Bronchial epithelial cell (primary cell): ENCODE measurements around the gene NAT9. TPM values are rescaled to one million over a fixed set of nuclear protein-coding genes. Genes with fewer than 3 reads are reported as not detected.

Experiments used
- DNase-seq: peaks from one replicate; pipeline ENCODE4 v3.0.0-alpha.2; 2010; ENCODE audit warnings: low read depth
- FAIRE-seq: peaks from 2 replicates; lab custom pipeline; 2011; peaks lifted over from hg19 to GRCh38; lab: Jason Lieb, UNC
- H3K27me3 ChIP-seq: 2 replicates; pipeline ENCODE4 v1.5.1; 2011; ENCODE audit warnings: low read length; ENCODE audit not compliant: control insufficient read depth, insufficient read depth
- H3K36me3 ChIP-seq: 2 replicates; pipeline ENCODE4 v1.5.1; 2011; ENCODE audit warnings: low read length; ENCODE audit not compliant: control insufficient read depth, insufficient read depth
- H3K4me3 ChIP-seq: 2 replicates; pipeline ENCODE4 v1.5.1; 2011; ENCODE audit warnings: mild to moderate bottlenecking, low read depth, low read length, control low read depth
- total RNA-seq: library from RNA; depleted of rRNA; stranded (reverse); fragments of >200 nt; gene quantifications from 2 replicates; pipeline ENCODE4 v1.2.1, GENCODE V29; 2014
- TF ChIP-seq, protein P1 (sequence below): IDR thresholded peaks from 2 replicates; pipeline ENCODE4 v1.5.1; 2011; ENCODE audit warnings: mild to moderate bottlenecking, moderate library complexity, low read length, control low read depth, inconsistent platforms; ENCODE audit not compliant: insufficient read depth, severe bottlenecking

The NAT9 gene
- total RNA-seq, 1 donor from 2014 or later = 64.5 TPM

DNA sequence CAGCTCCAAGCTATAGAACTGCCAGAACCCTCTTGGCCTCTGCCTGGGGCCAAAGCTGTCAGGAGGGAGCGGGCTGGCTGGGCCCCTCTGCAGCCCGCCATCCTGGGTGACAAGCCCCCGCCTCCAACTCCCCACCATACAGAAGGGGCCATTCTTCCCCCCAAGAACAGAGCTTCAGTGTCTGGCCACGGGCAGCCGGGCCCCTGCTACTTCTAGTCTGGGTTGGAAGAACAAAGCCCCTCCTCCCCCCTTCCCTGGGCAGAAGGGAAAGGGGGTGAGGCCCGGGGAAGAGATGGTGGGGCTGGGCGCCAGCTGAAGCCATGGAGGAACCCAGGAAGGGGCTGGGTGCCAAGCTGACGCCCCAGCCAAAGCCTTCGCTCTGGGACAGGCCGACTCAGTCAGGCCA, 9.0 kb downstream of the NAT9 start:
- FAIRE-seq (no peak), DNase-seq (no peak)
- TF ChIP-seq, protein P1, sequence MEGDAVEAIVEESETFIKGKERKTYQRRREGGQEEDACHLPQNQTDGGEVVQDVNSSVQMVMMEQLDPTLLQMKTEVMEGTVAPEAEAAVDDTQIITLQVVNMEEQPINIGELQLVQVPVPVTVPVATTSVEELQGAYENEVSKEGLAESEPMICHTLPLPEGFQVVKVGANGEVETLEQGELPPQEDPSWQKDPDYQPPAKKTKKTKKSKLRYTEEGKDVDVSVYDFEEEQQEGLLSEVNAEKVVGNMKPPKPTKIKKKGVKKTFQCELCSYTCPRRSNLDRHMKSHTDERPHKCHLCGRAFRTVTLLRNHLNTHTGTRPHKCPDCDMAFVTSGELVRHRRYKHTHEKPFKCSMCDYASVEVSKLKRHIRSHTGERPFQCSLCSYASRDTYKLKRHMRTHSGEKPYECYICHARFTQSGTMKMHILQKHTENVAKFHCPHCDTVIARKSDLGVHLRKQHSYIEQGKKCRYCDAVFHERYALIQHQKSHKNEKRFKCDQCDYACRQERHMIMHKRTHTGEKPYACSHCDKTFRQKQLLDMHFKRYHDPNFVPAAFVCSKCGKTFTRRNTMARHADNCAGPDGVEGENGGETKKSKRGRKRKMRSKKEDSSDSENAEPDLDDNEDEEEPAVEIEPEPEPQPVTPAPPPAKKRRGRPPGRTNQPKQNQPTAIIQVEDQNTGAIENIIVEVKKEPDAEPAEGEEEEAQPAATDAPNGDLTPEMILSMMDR = no peak
- Histone ChIP-seq H3K36me3 (peaks cover 23% of the 10 kb centered on the region), H3K4me3 (no peak overlapping the region), H3K27me3 (no peaks in the 10 kb centered on the region)

DNA sequence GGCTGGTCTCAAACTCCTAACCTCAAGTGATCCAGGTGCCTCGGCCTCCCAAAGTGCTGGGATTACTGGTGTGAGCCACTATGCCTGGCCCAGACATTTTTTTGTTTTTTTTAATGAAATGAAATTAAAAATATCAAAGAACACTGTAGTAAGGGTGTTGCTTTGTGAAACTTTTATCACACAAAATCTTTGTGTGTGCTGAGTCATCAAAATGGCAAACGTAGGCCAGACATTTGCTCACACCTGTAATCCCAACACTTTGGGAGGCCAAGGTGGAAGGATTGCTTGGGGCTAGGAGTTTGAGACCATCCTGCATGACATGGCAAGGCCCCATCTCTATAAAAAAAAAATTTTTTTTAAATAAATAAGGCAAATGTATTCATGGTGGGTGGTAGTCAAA, 9.7 kb downstream of the NAT9 start:
- no peak for DNase-seq
- Histone ChIP-seq H3K27me3 (no peaks in the 10 kb centered on the region), H3K36me3 (peaks cover 22% of the 10 kb centered on the region), H3K4me3 (no peak overlapping the region)
- TF ChIP-seq, protein P1 = no peak
- FAIRE-seq = no peak

DNA sequence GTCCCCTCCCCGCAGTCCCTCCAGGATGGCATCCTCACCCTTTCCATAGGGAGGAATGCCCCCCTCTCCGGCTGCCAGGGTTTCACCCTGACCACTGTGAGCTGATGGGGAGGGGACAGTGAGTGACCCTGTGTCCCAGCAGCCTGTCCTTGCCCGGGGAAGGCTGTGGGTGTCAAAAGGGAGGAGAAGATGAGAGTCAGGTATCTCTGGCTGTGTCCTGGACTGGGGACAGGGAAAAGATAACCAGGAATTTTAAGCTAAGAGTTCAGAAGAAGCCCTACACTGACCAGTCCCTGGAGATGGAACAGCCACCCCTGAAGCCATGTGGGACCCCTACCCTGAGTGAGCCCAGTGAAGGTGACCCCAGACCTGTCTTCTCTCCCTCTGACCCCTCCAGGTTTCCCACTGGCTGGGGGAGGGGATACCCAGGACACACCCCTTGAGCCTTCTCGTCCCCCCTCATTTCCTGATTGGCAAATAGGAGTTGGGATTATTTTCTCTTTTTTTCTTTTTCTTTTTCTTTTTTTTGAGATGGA, 11.3 kb downstream of the NAT9 start:
- H3K4me3 ChIP-seq = no peak overlapping the region
- DNase-seq (no peak), FAIRE-seq (no peak)
- H3K27me3 ChIP-seq = no peaks in the 10 kb centered on the region
- TF ChIP-seq, protein P1 = no peak
- peaks cover 18% of the 10 kb centered on the region for H3K36me3 ChIP-seq

DNA sequence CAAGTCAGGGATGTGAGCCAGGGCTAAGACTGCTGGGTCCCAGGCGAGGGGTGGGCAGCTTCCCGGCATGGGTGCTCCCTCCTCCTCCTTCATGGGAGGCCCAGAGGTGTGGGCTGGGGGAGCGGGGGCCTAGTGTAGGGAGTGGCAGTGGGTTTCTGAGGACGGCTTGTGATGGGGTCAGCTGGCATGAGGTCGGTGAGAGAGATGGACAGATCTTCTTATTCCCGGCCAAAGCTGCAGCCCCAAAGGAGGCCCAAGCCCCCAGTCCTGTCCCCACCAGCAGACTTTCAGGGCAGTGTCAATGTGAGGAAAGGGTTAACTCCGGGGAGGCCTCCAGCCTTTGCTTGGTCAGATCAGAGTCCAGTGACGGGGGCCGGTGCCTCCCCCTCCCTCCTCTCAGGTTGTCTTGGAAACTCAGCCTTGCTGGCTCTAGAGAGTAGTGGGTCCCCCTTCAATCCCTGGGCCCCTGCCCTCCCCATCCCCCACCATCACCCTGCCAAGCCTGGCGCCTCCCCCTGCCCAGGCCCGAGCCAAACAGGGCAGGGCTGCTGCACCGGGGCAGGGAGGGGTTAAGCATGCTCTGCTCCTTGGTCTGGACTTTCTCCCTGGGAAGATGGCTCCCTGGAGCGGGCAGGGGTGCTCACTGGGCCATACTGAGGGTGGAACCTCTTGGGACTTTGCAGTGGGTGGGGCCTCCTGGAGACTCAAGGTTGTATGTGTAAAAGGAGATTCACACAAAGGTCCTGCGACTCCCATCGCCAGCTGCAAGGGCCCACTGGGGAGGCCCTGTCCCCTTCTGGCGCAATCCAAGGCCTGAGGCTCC, 12.4 kb downstream of the NAT9 start:
- Histone ChIP-seq H3K4me3 (no peak overlapping the region), H3K36me3 (peaks cover 14% of the 10 kb centered on the region), H3K27me3 (no peaks in the 10 kb centered on the region)
- TF ChIP-seq, protein P1 = no peak
- FAIRE-seq (no peak), DNase-seq (no peak)

DNA sequence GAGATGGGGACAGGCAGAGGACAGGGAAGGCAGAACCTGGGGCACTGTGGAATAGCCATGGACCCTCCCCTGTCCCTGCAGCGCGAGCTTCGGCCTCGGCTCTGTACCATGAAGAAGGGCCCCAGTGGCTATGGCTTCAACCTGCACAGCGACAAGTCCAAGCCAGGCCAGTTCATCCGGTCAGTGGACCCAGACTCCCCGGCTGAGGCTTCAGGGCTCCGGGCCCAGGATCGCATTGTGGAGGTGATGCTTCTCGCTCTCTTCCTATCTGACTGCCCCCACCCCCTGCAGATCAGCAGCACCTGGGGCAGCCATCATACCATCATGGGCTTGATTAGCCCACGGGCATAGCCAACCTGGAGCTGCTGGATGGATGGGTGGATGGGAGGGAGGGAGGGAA, 14.2 kb downstream of the NAT9 start:
- Histone ChIP-seq H3K36me3 (peaks cover 9% of the 10 kb centered on the region), H3K27me3 (no peaks in the 10 kb centered on the region), H3K4me3 (no peak overlapping the region)
- DNase-seq = no peak
- TF ChIP-seq, protein P1 = no peak
- FAIRE-seq = no peak
